ENCODE results near the gene SLC35E2B.
"Not testable (repeated sequence)": the region's sequence is repeated elsewhere in the genome, so short reads cannot be mapped to it uniquely, and the experiment has no call there.

The SLC35E2B gene

GRCh38 chr1:1715109-1715883, 22.7 kb upstream of the SLC35E2B start:
- not testable (repeated sequence) for H3K27ac Mint-ChIP-seq, H3K4me3 Mint-ChIP-seq, H3K9me3 Mint-ChIP-seq, H3K4me1 Mint-ChIP-seq, ATAC-seq, H3K27me3 Mint-ChIP-seq
- peaks cover 29% of the 10 kb centered on the region for H3K36me3 Mint-ChIP-seq

- H3K4me3 Mint-ChIP-seq, H3K27ac Mint-ChIP-seq, H3K9me3 Mint-ChIP-seq, H3K4me1 Mint-ChIP-seq, H3K27me3 Mint-ChIP-seq, ATAC-seq: not testable (repeated sequence)
- H3K36me3 Mint-ChIP-seq = peaks cover 15% of the 10 kb centered on the region
Measured at GRCh38 chr1:1707897-1708296, 15.3 kb upstream of the SLC35E2B start.

- not testable (repeated sequence) for H3K9me3 Mint-ChIP-seq, H3K4me1 Mint-ChIP-seq, H3K27me3 Mint-ChIP-seq, ATAC-seq, H3K4me3 Mint-ChIP-seq, H3K27ac Mint-ChIP-seq
- peaks cover 15% of the 10 kb centered on the region for H3K36me3 Mint-ChIP-seq
Measured at GRCh38 chr1:1707241-1707640, 14.6 kb upstream of the SLC35E2B start.

- peaks cover 14% of the 10 kb centered on the region for H3K36me3 Mint-ChIP-seq
- H3K9me3 Mint-ChIP-seq, H3K4me1 Mint-ChIP-seq: not testable (repeated sequence)
Measured at GRCh38 chr1:1705623-1706022, 13.0 kb upstream of the SLC35E2B start.

GRCh38 chr1:1704284-1704957, 11.8 kb upstream of the SLC35E2B start:
- not testable (repeated sequence) for H3K27me3 Mint-ChIP-seq, ATAC-seq, H3K27ac Mint-ChIP-seq, H3K4me1 Mint-ChIP-seq, H3K4me3 Mint-ChIP-seq, H3K9me3 Mint-ChIP-seq
- H3K36me3 Mint-ChIP-seq = peaks cover 10% of the 10 kb centered on the region

More at GRCh38 chr1:1705623-1706022, 13.0 kb upstream of the SLC35E2B start:
- not testable (repeated sequence) for H3K4me3 Mint-ChIP-seq, H3K27me3 Mint-ChIP-seq, H3K27ac Mint-ChIP-seq, ATAC-seq

- peaks cover 10% of the 10 kb centered on the region for H3K36me3 Mint-ChIP-seq
- no peak for ATAC-seq
- no peaks in the 10 kb centered on the region for H3K27me3 Mint-ChIP-seq
- H3K27ac Mint-ChIP-seq = no peak overlapping the region
- no peaks in the 10 kb centered on the region for H3K9me3 Mint-ChIP-seq
- H3K4me3 Mint-ChIP-seq = no peak overlapping the region
- H3K4me1 Mint-ChIP-seq = no peaks in the 10 kb centered on the region
Measured at GRCh38 chr1:1703796-1704195, 11.2 kb upstream of the SLC35E2B start.

GRCh38 chr1:1702506-1702905, 9.9 kb upstream of the SLC35E2B start:
- H3K4me3 Mint-ChIP-seq, ATAC-seq, H3K27me3 Mint-ChIP-seq, H3K9me3 Mint-ChIP-seq, H3K27ac Mint-ChIP-seq, H3K4me1 Mint-ChIP-seq: not testable (repeated sequence)
- peaks cover 10% of the 10 kb centered on the region for H3K36me3 Mint-ChIP-seq

GRCh38 chr1:1700557-1700956, 8.0 kb upstream of the SLC35E2B start:
- not testable (repeated sequence) for H3K27ac Mint-ChIP-seq

GRCh38 chr1:1700067-1700466, 7.5 kb upstream of the SLC35E2B start:
- ATAC-seq, H3K27me3 Mint-ChIP-seq, H3K4me1 Mint-ChIP-seq, H3K36me3 Mint-ChIP-seq, H3K4me3 Mint-ChIP-seq, H3K9me3 Mint-ChIP-seq, H3K27ac Mint-ChIP-seq: not testable (repeated sequence)

More at GRCh38 chr1:1700557-1700956, 8.0 kb upstream of the SLC35E2B start:
- H3K9me3 Mint-ChIP-seq, H3K36me3 Mint-ChIP-seq, H3K27me3 Mint-ChIP-seq, ATAC-seq, H3K4me3 Mint-ChIP-seq, H3K4me1 Mint-ChIP-seq: not testable (repeated sequence)

GRCh38 chr1:1699061-1699460, 6.5 kb upstream of the SLC35E2B start:
- not testable (repeated sequence) for ATAC-seq, H3K36me3 Mint-ChIP-seq, H3K4me1 Mint-ChIP-seq, H3K4me3 Mint-ChIP-seq, H3K27ac Mint-ChIP-seq, H3K9me3 Mint-ChIP-seq, H3K27me3 Mint-ChIP-seq

- ATAC-seq, H3K27ac Mint-ChIP-seq, H3K27me3 Mint-ChIP-seq, H3K9me3 Mint-ChIP-seq, H3K4me1 Mint-ChIP-seq, H3K36me3 Mint-ChIP-seq, H3K4me3 Mint-ChIP-seq: not testable (repeated sequence)
Measured at GRCh38 chr1:1697358-1698183, 5.0 kb upstream of the SLC35E2B start.

- H3K36me3 Mint-ChIP-seq, ATAC-seq, H3K27me3 Mint-ChIP-seq, H3K4me1 Mint-ChIP-seq, H3K4me3 Mint-ChIP-seq, H3K27ac Mint-ChIP-seq, H3K9me3 Mint-ChIP-seq: not testable (repeated sequence)
Measured at GRCh38 chr1:1696431-1697357, 4.1 kb upstream of the SLC35E2B start.

GRCh38 chr1:1692324-1692713, 276 bp downstream of the SLC35E2B start:
- not testable (repeated sequence) for H3K4me1 Mint-ChIP-seq, H3K36me3 Mint-ChIP-seq, H3K27me3 Mint-ChIP-seq, H3K9me3 Mint-ChIP-seq
- ATAC-seq = peak; percentile 81
- peak overlapping the region; percentile 79 for H3K4me3 Mint-ChIP-seq
- peak overlapping the region; percentile 90 for H3K27ac Mint-ChIP-seq

- not testable (repeated sequence) for H3K27ac Mint-ChIP-seq, ATAC-seq, H3K9me3 Mint-ChIP-seq, H3K36me3 Mint-ChIP-seq, H3K4me3 Mint-ChIP-seq, H3K27me3 Mint-ChIP-seq, H3K4me1 Mint-ChIP-seq
Measured at GRCh38 chr1:1691443-1691842, 1.2 kb downstream of the SLC35E2B start.

GRCh38 chr1:1689526-1689925, 3.1 kb downstream of the SLC35E2B start:
- not testable (repeated sequence) for H3K27ac Mint-ChIP-seq, H3K9me3 Mint-ChIP-seq, ATAC-seq, H3K36me3 Mint-ChIP-seq, H3K4me3 Mint-ChIP-seq, H3K27me3 Mint-ChIP-seq
- peaks cover 13% of the 10 kb centered on the region for H3K4me1 Mint-ChIP-seq
